ENCODE data around the gene KSR2. TPM values are rescaled to one million over a fixed set of nuclear protein-coding genes. Genes with fewer than 3 reads are reported as not detected.

KSR2 gene
- total and polyA plus RNA-seq, 10 of the 15 experiments (the other 5 are each of a cell fraction or from before 2014, with no cell fraction given): under 0.01 to 1.5 (median 0.01) TPM; not detected in 3

GRCh38 chr12:117506333-117506732 lies 462.5 kb downstream of the KSR2 start:
- ChIA-PET POLR2A (no interaction called here), SMC1A (ENCODE audit: uncharacterized antibody, unreplicated experiment) (no interaction called here), RAD21 (ENCODE audit: unreplicated experiment) (no interaction called here), CTCF (no interaction called here)
- Histone ChIP-seq H2AFZ (ENCODE audit: control insufficient read depth, low read depth, low read length) (no peak overlapping the region), H3K4me1 (ENCODE audit: control insufficient read depth, insufficient read depth, low read length) (no peaks in the 10 kb centered on the region), H3K4me2 (ENCODE audit: control insufficient read depth, insufficient read depth) (no peak overlapping the region), H4K20me1 (ENCODE audit: control insufficient read depth, insufficient read depth) (no peaks in the 10 kb centered on the region), H3K27ac (ENCODE audit: control insufficient read depth, insufficient read depth) (no peak overlapping the region), H3K79me2 (ENCODE audit: control insufficient read depth, insufficient read depth, low read length) (no peaks in the 10 kb centered on the region), H3K27me3 (replicated peaks in 1 of 2; ENCODE audit: control insufficient read depth in 2 of 2, insufficient read depth in 2 of 2, low read length in 1 of 2) (no peaks in the 10 kb centered on the region), H3K4me3 (no peak overlapping the region), H3K36me3 (ENCODE audit: control insufficient read depth in 2 of 2, insufficient read depth in 2 of 2, low read length in 1 of 2) (no peaks in the 10 kb centered on the region), H3K9me3 (replicated peaks; ENCODE audit: control insufficient read depth, insufficient read depth, low read length) (no peaks in the 10 kb centered on the region), H3K9ac (ENCODE audit: control insufficient read depth, insufficient read depth, low read length) (no peak overlapping the region)
- FAIRE-seq (no peak), DNase-seq (ENCODE audit: low read depth, low spot score) (no peak), ATAC-seq (no peak)
- in situ Hi-C loops (cut with MboI): no loop called here
- no TSS peak for BruUV-seq (replicated peaks)
- 4% methylated on average over 1 of the region's 1 CpG for WGBS (ENCODE audit: insufficient coverage, insufficient replicate concordance, low lambda C conversion rate, missing lambda C conversion rate)
- intact Hi-C loops (cut with micrococcal nuclease; ENCODE audit: unreplicated experiment): no loop called here
- TF ChIP-seq, protein P1, sequence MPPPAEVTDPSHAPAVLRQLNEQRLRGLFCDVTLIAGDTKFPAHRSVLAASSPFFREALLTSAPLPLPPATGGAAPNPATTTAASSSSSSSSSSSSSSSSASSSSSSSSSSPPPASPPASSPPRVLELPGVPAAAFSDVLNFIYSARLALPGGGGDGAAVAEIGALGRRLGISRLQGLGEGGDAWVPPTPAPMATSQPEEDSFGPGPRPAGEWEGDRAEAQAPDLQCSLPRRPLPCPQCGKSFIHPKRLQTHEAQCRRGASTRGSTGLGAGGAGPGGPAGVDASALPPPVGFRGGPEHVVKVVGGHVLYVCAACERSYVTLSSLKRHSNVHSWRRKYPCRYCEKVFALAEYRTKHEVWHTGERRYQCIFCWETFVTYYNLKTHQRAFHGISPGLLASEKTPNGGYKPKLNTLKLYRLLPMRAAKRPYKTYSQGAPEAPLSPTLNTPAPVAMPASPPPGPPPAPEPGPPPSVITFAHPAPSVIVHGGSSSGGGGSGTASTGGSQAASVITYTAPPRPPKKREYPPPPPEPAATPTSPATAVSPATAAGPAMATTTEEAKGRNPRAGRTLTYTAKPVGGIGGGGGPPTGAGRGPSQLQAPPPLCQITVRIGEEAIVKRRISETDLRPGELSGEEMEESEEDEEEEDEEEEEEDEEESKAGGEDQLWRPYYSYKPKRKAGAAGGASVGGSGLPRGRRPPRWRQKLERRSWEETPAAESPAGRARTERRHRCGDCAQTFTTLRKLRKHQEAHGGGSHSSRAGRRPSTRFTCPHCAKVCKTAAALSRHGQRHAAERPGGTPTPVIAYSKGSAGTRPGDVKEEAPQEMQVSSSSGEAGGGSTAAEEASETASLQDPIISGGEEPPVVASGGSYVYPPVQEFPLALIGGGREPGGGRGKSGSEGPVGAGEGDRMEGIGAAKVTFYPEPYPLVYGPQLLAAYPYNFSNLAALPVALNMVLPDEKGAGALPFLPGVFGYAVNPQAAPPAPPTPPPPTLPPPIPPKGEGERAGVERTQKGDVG (CRISPR knock-in tag; IDR thresholded peaks at IDR 0.05): no peak
- TF ChIP-seq TCF12 (IDR thresholded peaks at IDR 0.05; ENCODE audit: low read depth, low read length): no peak
- no peak for TF ChIP-seq GABPA (IDR thresholded peaks at IDR 0.05; ENCODE audit: low read depth)
- TF ChIP-seq SUZ12 (IDR thresholded peaks at IDR 0.05; ENCODE audit: unreplicated experiment): no peak
- TF ChIP-seq HDAC2 (IDR thresholded peaks at IDR 0.05): no peak
- no peak for TF ChIP-seq PRDM15 (CRISPR knock-in tag; IDR thresholded peaks at IDR 0.05)
- no peak for TF ChIP-seq RELA (IDR thresholded peaks at IDR 0.05; ENCODE audit: borderline replicate concordance, partially characterized antibody)
- TF ChIP-seq, protein P2, sequence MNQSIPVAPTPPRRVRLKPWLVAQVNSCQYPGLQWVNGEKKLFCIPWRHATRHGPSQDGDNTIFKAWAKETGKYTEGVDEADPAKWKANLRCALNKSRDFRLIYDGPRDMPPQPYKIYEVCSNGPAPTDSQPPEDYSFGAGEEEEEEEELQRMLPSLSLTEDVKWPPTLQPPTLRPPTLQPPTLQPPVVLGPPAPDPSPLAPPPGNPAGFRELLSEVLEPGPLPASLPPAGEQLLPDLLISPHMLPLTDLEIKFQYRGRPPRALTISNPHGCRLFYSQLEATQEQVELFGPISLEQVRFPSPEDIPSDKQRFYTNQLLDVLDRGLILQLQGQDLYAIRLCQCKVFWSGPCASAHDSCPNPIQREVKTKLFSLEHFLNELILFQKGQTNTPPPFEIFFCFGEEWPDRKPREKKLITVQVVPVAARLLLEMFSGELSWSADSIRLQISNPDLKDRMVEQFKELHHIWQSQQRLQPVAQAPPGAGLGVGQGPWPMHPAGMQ (IDR thresholded peaks at IDR 0.05; ENCODE audit: borderline replicate concordance): no peak
- no peak for TF ChIP-seq CBX5 (IDR thresholded peaks at IDR 0.05; ENCODE audit: low read depth)
- no peak for TF ChIP-seq CHD1 (IDR thresholded peaks at IDR 0.05; ENCODE audit: low read depth, low read length)
- TF ChIP-seq YBX1 (IDR thresholded peaks at IDR 0.05): no peak
- no peak for TF ChIP-seq TAF1 (IDR thresholded peaks at IDR 0.05; ENCODE audit: borderline replicate concordance, low read depth, low read length)
- TF ChIP-seq CEBPZ (IDR thresholded peaks at IDR 0.05; ENCODE audit: low read depth, low read length): no peak
- TF ChIP-seq POLR2AphosphoS5 (IDR thresholded peaks at IDR 0.05; ENCODE audit: low read length): no peak

Data from GM12878 (cell line).